GM21528 (cell line): ENCODE measurements around the gene SMAD3.
A peak's percentile ranks its signal among the peaks of the same experiment; 100 is the strongest.

Experiments used
- ATAC-seq: cut with Tn5 transposase; IDR thresholded peaks from one replicate; pipeline ENCODE4 v1.9.1; 2021; ENCODE audit warnings: mild to moderate bottlenecking, moderate library complexity; ENCODE audit not compliant: unreplicated experiment, low FRiP score

Gene SMAD3

DNA sequence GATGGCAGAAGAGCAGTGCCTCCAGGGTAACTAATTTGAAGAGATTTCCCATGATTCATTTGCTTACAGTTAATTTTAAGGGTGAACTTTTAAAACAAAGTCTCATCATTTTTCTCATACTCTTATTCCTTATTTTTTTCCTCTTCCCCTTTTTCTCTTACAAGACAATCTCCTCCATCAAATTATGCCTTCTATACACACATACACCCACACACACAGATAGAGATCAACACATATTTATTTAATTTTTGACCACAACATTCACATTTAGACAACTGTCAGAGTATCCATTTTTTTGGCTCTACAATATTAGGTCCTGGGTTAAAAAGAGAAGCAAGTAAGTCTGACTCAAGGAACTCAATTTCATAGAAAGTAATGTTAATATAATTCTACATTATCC lies 151.5 kb downstream of the SMAD3 start:
- no peak for ATAC-seq

GRCh38 chr15:67218428-67218827 lies 153.0 kb downstream of the SMAD3 start:
- no peak for ATAC-seq

DNA sequence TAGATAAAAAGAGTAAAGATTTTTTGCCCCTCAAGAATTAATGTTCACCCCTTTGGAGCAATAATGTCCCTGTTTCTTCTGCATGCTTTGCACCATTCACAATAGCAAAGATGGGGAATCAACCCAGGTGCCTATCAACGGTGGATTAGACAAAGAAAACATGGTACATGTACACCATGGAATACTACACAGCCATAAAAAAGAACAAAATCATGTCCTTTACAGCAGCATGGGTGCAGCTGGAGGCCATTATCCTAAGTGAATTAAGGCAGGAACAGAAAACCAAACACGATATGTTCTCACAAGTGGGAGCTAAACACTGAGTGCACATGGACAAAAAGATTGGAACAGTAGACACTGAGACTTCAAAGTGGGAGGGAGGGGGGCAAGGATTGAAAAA lies 153.9 kb downstream of the SMAD3 start:
- no peak for ATAC-seq

DNA sequence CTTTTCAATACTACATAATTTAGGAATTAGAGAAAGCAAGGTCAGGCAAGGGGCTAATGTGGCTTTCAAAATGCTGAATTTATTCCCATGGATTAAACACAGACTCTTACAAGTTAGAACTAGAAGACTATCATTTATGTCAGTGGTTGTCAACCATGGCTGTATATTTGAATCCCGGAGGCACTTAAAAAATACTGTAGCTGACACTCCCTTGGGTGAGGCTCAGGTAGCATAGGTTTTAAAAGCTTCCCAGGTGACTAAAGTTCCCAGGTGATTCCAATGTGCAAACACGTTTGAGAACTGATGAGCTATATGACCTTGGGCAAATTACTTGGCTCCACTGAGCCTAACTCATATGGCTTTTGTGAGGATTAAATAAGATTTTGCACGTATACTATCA lies 159.5 kb downstream of the SMAD3 start:
- ATAC-seq = no peak

- no peak for ATAC-seq
Observed at GRCh38 chr15:67225336-67225735, 159.9 kb downstream of the SMAD3 start.

DNA sequence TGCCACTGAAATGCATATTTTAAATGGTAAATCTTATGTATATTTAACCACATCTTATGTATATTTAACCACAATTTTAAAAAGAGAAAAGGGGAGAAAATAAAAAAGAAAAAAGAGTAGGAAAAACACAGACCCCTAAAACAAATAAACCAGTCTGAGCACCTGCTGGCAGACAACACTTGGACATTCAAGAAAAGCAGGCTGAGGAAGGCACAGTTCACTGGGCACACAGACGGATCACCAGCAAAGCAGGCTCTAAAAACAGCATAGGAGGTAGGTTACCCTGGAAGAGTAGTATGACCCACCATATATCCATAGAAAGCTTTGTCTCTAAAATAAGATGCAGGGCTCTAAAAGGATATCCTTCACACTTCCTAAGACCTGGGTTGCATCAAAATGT lies 162.0 kb downstream of the SMAD3 start:
- no peak for ATAC-seq

DNA sequence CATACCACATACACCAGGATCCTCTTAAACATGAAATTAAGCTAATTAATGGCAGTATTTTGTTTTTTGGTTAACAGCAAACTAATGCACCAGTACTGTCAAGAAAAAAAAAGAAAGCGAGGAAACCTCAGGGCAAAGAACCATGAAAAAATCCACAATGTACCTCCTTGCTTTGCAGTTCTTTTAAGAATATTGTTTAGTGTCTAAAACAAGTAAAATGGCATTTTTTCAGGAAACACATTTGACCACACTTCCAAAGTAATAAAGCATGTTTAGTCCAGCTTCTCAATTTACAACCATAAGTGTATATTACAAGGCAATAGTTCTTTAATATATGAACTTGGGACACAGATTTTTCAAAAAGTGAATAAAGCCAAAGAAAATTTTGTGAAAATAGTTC lies 162.4 kb downstream of the SMAD3 start:
- ATAC-seq = no peak

DNA sequence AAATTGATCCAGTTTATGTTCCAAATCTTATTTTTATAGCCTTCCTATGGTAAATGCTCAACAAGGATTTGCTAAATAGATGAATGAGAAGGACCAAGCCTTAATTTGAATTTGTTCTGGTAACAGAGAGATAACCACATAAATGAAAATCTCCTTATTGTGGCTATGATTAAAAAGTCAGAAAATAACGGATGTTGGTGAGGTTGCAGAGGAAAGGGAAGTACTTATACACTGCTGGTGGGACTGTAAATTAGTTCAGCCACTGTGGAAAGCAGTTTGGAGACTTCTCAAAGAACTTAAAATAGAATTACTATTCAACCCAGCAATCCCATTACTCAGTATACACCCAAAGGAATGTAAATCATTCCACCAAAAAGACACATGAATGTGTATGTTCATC lies 162.9 kb downstream of the SMAD3 start:
- ATAC-seq = no peak

GRCh38 chr15:67230504-67230903 lies 165.1 kb downstream of the SMAD3 start:
- no peak for ATAC-seq

- ATAC-seq = no peak
Observed at GRCh38 chr15:67232591-67232990, 167.2 kb downstream of the SMAD3 start.

DNA sequence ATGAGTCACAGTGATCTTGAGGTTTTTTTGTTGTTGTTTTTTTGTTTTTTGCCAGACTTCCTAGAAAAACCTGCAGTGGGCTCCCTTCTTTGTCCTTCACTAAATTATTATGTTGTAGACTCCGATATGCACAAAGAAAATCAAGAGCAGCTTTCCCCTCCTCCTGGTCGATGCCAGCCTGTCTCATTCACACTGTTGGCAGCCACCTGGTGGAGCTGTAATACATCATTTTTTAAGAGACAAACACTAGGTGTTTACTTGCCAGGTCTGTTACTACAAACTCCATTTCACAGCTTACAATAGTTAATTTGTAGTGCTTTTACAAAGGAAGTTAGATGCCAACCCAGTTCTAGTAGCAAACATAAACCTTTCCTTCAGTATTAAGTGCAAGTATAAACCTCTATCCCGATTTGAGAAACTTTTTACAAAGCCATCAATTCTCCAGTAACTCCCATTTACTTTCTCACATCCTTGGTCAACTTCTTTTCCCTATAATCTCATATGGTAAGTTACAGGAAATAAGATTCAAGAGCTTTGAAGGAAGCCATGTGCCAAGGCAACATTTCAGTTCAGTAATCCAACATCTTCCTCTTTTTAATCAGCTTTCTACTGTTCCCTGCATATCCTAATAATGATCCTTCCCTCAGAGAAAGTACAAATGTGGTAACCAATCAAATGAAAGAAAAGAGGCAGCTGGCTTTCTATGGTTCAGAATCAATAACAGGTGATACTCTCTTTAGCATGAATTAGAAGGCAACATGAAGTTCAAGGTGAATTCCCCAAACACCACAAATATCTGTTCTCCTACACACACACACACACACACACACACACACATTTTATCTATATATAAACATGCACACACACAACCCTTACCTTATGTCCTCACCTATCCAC lies 175.1 kb downstream of the SMAD3 start:
- ATAC-seq = no peak

- peak; percentile 75 for ATAC-seq
Observed at GRCh38 chr15:67241132-67241855, 175.9 kb downstream of the SMAD3 start.

DNA sequence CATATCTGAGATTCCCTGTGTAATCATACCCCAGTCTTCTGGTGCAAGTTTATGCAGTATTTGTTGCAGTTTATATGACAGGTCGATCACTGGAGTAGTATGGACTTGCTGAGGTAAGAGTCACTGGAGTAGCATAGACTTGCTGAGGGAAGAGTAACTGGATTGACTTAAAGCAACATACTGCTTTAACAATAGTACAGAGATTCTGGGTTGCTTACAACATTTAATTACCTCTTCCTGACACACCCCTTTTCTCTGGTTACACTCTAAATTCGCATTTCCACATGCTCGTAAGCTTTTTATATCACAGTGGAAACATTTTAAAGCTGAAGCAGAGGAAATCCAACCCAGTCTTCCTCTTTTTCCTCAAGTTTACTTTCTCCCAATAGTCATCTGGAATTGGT lies 177.3 kb downstream of the SMAD3 start:
- ATAC-seq = no peak
